ENCODE data around the gene ZYX.

DNA sequence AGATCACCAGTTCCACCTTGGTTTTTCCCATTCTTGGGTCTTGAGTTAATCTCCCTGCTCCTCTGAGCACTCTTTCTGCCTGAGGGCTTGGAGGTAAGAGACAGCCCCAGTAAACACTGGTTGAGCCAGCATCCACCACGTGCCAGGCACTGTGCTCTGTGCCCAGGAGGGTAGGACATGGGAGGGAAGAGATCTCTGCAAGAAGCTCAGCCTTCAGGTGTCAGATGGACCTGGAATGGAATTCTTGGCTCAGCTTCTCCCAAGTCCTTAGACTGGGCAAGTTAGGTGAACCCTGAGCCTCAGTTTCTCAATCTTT lies 2.5 kb downstream of the ZYX start:
- TF ChIP-seq EP300 (IDR thresholded peaks at IDR 0.05) = no peak
- TF ChIP-seq, protein P1, sequence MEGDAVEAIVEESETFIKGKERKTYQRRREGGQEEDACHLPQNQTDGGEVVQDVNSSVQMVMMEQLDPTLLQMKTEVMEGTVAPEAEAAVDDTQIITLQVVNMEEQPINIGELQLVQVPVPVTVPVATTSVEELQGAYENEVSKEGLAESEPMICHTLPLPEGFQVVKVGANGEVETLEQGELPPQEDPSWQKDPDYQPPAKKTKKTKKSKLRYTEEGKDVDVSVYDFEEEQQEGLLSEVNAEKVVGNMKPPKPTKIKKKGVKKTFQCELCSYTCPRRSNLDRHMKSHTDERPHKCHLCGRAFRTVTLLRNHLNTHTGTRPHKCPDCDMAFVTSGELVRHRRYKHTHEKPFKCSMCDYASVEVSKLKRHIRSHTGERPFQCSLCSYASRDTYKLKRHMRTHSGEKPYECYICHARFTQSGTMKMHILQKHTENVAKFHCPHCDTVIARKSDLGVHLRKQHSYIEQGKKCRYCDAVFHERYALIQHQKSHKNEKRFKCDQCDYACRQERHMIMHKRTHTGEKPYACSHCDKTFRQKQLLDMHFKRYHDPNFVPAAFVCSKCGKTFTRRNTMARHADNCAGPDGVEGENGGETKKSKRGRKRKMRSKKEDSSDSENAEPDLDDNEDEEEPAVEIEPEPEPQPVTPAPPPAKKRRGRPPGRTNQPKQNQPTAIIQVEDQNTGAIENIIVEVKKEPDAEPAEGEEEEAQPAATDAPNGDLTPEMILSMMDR (IDR thresholded peaks at IDR 0.05) = no peak
